SIG-M5 treated with dmso at 0.1 percent for 504 hours (cell line): ENCODE measurements around the gene SERPINB6.
"Not testable (repeated sequence)": the region's sequence is repeated elsewhere in the genome, so short reads cannot be mapped to it uniquely, and the experiment has no call there.

ENCODE experiments used
- DNase-seq: peaks from one replicate; lab custom pipeline; 2025; ENCODE audit not compliant: unreplicated experiment; lab: John Stamatoyannopoulos, UW

SERPINB6 gene

DNA sequence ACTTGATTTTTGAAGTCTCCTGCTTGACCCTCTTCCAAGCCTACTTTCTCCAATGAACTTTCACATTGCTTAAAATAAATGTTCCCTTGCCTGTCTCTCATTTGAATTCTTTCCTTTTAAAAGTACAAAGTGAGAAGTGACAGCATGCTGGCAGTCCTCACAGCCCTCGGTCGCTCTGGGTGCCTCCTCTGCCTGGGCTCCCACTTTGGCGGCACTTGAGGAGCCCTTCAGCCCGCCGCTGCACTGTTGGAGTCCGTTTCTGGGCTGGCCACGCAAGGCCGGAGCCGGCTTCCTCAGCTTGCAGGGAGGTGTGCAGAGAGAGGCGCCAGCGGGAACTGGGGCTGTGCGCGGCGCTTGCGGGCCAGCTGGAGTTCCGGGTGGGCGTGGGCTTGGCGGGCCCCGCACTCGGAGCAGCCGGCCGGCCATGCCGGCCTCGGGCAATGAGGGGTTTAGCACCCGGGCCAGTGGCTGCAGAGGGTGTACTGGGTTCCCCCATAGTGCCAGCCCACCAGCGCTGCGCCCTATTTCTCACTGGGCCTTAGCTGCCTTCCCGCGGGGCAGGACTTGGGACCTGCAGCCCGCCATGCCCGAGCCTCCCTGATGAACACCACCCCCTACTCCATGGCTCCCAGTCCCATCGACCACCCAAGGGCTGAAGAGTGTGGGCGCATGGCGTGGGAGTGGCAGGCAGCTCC, 31.9 kb downstream of the SERPINB6 start:
- DNase-seq, result no peak

DNA sequence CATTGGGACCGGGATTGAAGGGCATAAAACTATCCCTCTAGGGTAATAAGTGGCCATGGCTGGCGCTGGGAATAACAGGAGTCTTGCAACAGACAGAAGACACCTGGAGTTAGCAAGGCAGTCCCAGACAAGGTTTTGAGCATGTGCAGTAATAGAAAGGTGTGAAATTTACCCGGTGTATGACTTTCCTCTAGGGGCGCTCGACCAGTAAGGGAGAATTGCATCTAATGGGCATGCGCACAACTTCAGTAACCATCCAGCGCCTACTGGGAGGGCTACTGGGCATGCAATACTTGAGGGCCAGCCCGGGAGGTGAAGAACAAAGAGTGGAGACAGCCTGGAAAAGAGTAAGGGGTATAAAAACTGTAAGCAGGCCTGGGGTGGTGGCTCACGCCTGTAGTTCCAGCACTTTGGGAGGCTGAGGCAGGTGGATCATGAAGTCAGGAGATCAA, 32.7 kb downstream of the SERPINB6 start:
- DNase-seq, result peak; percentile 60

DNA sequence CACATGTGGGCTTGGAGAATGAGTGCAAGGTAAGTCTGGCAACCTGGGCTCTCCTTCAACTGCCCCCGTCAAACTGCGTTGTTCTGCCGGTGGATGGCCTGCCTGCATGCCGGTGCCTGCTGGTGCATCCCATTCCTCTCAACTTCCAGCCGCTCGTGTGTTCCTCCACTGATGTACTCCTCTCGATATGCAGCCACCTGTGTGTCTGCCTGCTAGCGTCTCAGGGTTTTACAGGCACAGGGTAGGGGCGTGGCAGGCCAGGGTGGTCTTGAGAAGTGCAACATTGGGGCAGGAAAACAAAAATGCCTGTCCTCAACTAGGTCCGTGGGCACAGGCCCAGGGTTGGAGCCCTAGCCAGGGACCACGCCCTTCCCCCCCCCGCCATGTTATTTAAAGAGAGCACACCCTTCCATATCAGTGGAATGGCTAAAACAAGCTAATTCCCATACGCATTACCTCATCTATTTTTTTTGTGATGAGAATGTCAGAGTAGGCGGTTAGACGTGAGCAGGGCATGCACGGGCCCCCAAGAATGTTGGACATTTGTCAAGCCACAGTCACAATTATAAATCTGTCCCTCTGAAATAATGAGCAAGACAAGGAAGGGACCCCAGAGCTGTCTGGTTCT, 33.2 kb downstream of the SERPINB6 start:
- no peak for DNase-seq

DNA sequence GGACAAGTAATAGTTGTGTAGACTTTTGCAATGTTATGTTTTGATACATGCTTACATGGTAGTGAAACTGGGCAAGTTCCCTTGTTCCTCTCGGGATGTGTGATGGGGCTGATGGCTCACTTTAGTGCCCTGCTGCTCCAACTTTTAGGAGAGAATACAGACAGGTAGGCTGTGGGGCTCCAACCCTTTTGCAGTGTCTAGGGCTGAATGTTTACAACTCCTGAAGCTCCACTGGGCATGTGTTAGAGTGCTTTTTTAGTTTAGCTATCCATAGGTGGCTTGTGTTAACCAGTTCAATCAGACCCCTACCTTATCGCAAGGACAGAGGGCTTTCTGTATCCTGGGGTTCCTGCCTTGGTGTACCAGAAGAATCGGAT, 33.8 kb downstream of the SERPINB6 start:
- DNase-seq, result no peak

DNA sequence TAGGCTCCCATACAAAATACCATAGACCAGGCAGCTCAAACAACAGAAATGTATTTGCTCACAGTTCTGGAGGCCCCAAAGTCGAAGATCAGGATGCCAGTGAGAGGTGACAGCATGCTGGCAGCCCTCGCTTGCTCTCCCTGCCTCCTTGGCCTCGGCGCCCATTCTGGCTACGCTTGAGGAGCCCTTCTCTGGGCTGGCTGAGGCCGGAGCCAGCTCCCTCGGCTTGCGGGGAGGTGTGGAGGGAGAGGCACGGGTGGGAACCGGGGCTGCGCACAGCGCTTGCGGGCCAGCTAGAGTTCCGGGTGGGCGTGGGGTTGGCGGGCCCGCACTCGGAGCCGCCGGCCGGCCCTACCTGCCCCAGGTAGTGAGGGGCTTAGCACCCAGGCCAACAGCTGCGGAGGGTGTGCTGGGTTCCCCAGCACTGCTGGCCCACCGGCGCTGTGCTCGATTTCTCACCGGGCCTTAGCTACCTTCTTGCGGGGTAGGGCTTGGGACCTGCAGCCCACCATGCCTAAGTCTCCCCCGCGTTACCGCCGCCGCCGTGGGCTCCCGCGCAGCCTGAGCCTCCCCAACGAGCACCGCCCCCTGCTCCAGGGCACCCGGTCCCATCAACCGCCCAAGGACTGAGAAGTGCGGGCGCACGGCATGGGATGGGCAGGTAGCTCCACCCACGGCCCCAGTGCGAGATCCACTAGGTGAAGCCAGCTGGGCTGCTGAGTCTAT, 35.6 kb downstream of the SERPINB6 start:
- no peak for DNase-seq

DNA sequence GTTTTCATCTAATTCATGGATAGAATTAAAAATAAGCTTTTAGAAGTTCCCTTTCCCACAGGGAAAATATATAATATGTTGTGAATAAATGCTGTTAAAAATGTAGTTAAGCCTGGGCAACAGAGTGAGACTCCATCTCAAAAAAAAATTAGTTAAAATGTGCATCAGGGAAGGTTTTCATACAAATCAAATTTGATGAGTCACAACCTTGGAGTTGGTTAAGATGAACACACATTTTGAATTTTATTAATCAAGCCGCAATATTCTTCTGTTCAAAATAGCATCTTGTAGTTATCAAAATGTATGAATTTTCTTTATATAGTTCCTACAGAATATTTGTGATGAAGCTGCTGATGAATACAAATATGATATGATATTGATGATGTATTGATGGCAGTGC, 37.3 kb downstream of the SERPINB6 start:
- DNase-seq, result no peak

DNA sequence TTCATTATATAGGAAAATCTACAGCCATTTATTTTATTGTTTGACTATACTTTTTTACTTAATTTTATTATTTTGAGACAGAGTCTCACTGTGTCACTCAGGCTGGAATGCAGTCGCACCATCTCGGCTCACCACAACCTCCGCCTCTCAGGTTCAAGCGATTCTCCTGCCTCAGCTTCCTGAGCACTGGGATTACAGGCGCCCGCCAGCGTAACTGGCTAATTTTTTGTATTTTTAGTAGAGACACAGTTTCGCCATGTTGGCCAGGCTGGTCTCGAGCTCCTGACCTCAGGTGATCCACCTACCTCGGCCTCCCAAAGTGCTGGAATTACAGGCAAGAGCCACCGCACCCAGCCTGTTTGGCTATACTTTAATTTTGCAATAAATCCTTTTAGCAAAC, 38.5 kb downstream of the SERPINB6 start:
- DNase-seq, result not testable (repeated sequence)

DNA sequence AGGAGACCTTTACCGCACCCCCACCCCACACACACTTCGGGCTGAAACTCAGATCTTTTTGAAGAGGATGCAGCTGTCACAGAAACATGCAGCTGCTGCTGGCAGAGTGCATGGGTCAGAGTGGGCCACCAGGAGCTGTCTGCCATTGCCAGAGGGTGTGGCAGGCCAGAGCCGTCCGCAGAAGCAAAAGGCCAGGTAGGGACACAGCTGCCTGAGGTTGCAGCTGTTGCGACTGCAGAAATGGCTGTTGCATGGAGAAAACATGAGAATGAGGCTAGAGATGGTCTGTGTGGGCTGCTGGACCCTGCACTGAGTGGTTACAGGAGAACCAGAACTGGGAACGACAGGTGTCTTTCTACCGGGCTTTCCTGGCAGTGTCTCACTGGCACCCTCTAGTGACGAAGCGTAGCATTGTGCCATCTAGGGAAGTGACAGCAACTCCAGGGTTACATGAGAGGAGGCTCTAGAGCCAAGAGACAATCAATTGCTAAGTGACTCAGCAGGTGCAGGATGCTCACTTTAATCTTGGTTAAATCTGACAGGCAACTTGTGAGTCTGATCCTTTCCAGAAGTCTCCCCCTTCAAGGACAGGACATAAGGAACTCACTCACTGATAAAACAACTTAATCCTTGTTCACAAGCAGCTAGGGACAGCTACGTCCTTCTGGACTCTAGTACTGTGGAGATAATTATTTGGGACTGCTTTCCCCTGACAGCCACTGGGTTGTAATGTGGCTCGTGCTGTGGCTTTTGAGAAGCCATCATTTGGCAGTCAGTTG, 39.2 kb downstream of the SERPINB6 start:
- peak; percentile 65 for DNase-seq

DNA sequence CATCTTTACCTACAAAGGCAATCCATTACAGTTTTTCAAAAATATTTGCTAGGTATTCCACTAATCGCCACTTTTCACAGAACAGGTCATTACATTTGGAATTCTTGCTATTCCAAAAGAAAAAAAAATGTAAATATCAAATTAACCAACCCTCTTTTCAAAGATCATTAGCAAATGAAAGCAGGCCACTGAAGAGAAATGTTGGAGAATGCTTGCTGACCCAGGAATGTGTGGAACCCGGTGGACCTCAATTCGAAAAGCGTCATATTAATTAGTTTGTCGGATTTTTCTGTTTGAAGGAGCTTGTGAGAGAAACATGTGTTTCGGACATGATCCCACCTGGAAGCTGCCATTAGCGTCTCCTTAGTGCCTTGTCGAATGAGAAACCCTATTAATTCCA, 40.3 kb downstream of the SERPINB6 start:
- DNase-seq, result no peak

DNA sequence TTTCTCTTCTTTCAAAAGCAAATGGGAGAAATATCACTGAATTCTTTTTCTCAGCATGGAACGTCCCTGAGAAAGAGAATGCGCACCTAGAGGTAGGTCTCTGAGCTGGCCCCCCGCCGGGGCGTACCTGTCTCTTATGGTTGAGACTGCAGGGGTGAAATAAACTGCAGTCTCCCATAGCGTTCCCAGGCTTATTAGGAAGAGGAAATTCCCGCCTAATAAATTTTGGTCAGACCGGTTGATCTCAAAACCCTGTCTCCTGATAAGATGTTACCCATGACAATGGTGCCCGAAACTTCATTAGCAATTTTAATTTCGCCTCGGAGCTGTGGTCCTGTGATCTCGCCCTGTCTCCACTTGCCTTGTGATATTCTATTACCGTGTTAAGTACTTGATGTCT, 43.4 kb downstream of the SERPINB6 start:
- not testable (repeated sequence) for DNase-seq

DNA sequence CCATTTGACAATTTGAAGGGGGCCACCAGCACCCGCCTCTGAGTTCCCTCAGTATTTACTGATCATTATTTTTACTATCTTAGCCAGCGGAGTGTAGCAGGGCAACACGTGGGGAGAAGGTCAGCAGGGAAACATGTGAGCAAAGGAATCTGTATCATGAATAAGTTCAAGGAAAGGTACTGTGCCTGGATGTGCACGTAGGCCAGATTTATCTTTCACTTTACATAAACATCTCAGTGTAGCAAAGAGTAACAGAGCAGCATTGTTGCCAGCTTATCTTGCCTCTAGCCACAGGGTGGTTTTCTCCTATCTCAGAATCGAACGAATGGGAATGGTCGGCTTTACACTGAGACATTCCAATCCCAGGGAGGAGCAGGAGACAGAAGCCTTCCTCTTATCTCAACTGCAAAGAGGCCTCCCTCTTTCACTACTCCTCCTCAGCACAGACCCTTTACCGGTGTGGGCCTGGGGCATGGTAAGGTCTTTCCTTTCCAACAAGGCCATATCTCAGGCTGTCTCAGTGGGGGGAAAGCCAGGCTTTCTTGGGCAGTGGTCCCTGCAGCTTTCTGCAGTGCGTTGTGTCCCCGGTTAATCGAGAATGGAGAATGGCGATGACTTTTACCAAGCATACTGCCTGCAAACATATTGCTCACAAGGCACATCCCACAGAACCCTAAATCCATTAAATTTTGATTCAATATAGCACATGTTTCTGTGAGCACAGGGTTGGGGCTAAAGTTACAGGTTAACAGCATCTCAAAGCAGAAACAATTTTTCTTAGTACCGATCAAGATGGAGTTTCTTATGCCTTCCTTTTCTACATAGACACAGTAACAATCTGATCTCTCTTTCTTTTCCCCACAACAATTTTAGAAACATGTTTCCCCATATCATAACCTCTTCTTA, 45.3 kb downstream of the SERPINB6 start:
- DNase-seq, result not testable (repeated sequence)

DNA sequence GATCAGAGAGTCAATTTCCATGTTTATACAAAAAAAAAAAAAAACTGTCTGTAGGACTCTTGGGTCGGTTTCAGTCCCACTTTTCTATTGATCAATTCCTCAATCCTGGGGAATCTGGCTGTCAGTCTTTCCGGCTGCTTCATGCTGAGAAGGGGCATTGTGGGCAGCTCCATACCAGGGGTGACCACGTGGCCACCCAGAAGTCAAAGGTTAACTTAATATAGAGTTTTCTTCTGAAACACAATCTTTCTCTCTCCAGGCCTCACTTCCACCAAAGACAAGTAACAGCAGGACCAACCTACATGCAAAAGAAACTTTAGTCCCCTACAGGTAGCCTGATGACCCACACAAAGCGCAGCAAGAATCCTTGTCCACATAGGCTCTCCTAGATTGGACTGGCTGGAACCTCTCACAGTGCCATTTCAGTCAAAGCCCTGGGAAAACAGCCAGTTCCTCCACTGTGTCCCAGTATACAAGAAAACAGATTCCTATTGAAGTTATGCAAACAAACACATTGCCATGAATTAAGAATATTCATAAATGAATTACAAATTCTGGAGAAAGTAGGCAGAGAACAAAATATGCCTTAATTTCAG, 49.7 kb downstream of the SERPINB6 start:
- DNase-seq, result no peak

DNA sequence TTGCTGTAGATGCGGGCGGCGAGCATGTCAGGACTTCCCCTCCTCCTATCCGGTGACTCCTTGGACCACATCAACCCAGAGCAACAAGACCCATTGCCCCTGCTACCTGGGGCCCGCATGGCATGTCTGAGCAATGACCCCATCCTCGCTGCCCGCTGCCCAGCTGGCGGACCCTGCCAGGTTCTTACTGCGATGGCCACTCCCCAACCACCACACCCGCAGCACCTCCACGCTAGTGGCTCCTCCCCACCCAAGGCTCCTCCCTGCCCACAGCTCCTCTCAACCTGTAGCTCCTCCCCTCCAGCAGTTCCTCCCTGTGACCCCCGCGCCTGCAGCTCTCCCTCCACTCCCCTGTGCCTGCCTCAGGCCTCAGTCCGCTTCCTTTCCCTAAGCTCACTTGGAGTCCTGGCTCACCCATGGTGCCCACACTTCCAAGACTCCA, 50.7 kb downstream of the SERPINB6 start:
- no peak for DNase-seq

DNA sequence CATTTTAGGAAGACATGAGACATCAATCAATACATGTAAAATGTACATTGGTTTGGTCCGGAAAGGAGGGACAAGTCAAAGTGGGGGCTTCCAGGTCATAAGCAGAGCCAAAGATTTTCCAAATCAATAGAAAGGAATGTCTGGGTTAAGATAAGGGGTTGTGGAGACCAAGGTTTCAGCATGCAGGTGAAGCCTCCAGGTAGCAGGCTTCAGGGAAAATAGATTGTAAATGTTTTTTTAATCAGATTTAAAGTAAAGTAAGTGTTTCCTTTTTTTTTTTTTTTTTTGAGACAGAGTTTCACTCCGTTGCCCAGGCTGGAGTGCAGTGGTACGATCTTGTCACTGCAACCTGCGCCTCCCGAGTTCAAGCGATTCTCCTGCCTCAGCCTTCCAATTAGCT, 51.5 kb downstream of the SERPINB6 start:
- DNase-seq, result no peak

DNA sequence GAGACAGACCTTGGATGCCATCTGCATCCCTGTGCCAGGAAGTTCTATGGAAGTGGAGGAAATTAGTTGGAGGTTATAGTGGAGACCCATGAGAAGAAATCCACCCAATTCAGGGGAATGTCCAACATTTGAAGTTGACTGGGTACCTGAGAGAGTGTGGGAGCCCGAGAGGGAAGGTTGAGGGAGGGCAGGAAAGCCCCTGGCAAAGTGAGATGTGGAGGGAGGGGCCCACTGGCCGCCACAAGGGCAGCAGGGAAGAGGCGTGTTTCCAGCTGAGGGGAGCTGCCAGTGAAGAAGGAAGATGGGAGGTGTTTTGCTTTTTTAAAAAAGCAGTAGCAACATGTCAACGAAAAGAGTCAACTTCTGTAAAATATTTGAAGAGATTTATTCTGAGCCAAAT, 52.0 kb downstream of the SERPINB6 start:
- no peak for DNase-seq

DNA sequence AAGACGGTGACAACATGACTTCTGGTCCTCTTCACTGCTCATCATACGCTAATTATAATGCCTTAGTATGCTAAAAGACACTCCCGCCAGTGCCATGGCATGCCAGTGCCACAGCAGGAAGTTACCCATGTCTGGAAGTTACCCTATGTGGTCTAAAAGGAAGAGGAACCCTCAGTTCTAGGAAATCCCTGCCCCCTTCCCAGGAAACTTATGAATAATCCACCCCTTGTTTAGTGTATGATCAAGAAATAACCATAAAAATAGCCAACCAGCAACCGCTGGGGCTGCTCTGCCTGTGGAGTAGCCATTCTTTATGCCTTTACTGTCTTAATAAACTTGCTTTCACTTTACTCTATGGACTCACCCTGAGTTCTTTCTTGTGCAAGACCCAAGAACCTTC, 52.4 kb downstream of the SERPINB6 start:
- DNase-seq, result no peak

DNA sequence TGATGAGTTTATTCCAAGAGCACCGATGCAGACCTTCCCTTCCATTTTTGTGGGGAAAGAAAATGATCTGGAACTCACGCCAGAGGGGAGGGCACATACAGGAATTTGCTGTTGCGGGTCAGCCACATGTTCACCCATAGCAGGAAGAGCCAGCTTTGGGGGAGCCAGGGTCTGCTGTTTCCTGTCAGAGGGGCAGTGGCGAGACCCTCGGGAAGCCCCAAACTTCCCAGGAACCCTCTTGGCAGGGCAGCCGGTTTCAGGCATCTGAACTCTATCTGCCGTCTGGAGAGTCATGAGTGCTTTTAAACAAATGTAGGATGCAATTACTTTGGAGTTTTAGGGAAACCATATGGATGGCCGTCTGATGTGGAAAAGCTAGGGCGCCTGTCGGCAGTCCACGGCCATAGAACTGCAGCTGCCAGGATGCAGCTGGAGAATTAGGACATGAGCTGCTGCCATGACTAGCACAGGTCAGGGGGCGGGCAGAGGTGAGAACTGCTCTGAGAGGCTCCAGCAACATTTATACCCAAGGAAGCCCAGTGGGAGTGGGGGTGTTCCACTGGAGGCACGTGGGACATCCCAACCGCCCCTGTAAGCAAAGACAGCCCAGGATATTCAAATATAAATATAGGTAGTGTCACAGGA, 53.4 kb downstream of the SERPINB6 start:
- no peak for DNase-seq

DNA sequence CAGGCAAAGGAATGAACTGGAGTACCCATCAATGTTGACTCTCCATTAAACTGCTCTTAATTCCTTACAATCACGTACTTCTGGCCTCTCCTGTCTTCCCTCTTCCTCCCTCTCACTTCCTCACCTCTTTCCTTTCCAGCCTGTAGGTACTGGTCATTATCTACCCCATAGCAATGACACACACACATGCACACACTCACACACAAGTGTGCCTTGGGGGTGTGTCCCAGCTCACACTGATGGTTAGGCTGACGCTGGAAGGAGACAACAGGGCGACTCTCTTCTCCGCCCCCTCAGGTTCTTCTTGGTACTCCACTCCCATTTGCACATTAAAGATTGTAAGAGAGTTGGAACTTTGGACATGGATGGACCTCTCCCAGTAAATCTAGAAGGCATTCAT, 54.3 kb downstream of the SERPINB6 start:
- no peak for DNase-seq

DNA sequence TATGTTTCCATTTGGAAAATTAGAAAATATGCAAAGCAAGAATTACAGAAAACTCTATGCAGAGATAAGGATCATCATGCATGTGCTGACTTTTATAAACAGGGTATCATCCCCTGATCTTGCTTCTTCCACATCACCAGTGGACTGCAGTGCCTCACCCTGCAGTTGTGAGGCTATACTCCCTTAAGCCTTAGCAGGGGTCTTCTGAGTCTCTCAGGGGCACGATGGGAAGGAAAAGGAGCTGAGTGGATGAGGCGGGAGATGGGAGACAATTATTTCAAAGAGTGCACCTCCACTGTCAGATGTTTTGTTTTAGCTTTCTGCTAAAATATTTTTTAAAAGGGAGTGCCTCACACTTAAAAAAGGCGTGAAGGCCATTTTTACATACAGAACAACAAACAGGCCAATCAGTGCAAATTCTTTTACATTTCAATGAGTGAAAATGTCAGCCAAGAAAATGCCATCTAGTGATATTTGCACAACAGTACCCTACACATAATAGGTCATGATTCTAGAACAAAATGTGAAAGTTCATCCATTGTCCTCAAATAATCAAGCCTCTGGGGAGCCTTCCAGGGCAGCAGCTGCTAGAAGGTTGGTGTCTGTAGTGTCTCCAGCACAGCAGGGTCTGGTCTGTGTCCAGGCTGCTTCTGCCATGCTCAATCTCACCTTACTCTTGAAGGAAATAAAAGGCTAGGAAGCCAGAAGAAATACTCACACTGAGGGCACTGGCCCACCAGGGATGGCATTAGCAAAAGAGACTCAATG, 55.0 kb downstream of the SERPINB6 start:
- no peak for DNase-seq
